Endothelial cell of umbilical vein (primary cell): ENCODE results near the gene FES. TPM values are rescaled to one million over a fixed set of nuclear protein-coding genes. Genes with fewer than 3 reads are reported as not detected.

Experiments
- BruUV-seq: library from RNA; stranded (reverse); fragments of 400-500 nt; replicated peaks from 2 replicates; lab custom pipeline; 2021; lab: Mats Ljungman, UMichigan
- CTCF ChIA-PET: fragments of 300-600, 350-600 bp; sonication (Branson Sonifier 250); formaldehyde crosslinking; loops from one replicate; lab custom pipeline; 2021; ENCODE audit warnings: antibody characterized with exemption, inconsistent platforms; lab: Charles Lee
- POLR2A ChIA-PET: fragments of 300-600, 350-600 bp; sonication (Branson Sonifier 250); formaldehyde crosslinking; loops from one replicate; lab custom pipeline; 2021; ENCODE audit warnings: antibody characterized with exemption, inconsistent platforms; lab: Charles Lee
- DNase-seq: peaks from one replicate; pipeline ENCODE4 v3.0.0-alpha.2; 2011; ENCODE audit warnings: low read depth, low spot score
- FAIRE-seq: peaks from 2 replicates; lab custom pipeline; 2011; peaks lifted over from hg19 to GRCh38; lab: Jason Lieb, UNC
- H2AFZ ChIP-seq: 2 replicates; pipeline ENCODE4 v1.6.0; 2012; ENCODE audit warnings: low read depth, low read length, control low read depth, inconsistent platforms
- H3K27ac ChIP-seq: 2 replicates; pipeline ENCODE4 v1.5.1; 2011; ENCODE audit warnings: low read depth, mild to moderate bottlenecking, control low read depth, low read length, moderate library complexity; ENCODE audit not compliant: insufficient read depth
- H3K27me3 ChIP-seq, 2 experiments: 2 replicates each; pipeline versions ENCODE4 v1.6.0 to v1.6.1; 2011; ENCODE audit warnings: low read length in 2 of 2, mixed read lengths in 1 of 2; ENCODE audit not compliant: control insufficient read depth in 2 of 2, insufficient read depth in 2 of 2
- H3K36me3 ChIP-seq, 2 experiments: 2 replicates in 1 of 2; 3 replicates in 1 of 2; pipeline ENCODE4 v1.5.1; 2011; ENCODE audit warnings: low read length in 2 of 2, mild to moderate bottlenecking in 1 of 2, moderate library complexity in 1 of 2; ENCODE audit not compliant: control insufficient read depth in 2 of 2, insufficient read depth in 2 of 2; ENCODE audit errors: extremely low read depth in 1 of 2
- H3K4me1 ChIP-seq: 3 replicates; pipeline ENCODE4 v1.5.1; 2011; ENCODE audit warnings: mild to moderate bottlenecking, low read length; ENCODE audit not compliant: control insufficient read depth, insufficient read depth; ENCODE audit errors: extremely low read depth
- H3K4me2 ChIP-seq: 2 replicates; pipeline ENCODE4 v1.6.1; 2011; ENCODE audit warnings: low read length, control low read depth, mixed read lengths; ENCODE audit not compliant: insufficient read depth
- H3K4me3 ChIP-seq, 3 experiments: fragments of 200-600 bp in 1 of 3; sonication (generic), shearing (Covaris generic) in 1 of 3; replicated peaks in 1 of 3; 2 replicates each; pipeline ENCODE4 v1.5.1; 2011 to 2016; ENCODE audit warnings: control low read depth in 3 of 3, low read length in 3 of 3, mild to moderate bottlenecking in 2 of 3, inconsistent platforms in 1 of 3, low read depth in 1 of 3, moderate library complexity in 1 of 3; ENCODE audit not compliant: insufficient read depth in 1 of 3
- H3K79me2 ChIP-seq: 2 replicates; pipeline ENCODE4 v1.6.0; 2012; ENCODE audit warnings: low read length, inconsistent platforms; ENCODE audit not compliant: control insufficient read depth, insufficient read depth
- H3K9ac ChIP-seq: replicated peaks from 2 replicates; pipeline ENCODE3; 2011; ENCODE audit warnings: low read length, control low read depth; ENCODE audit not compliant: insufficient read depth; ENCODE audit errors: extremely low read depth
- H3K9me1 ChIP-seq: replicated peaks from 3 replicates; pipeline ENCODE4 v1.6.0; 2011; ENCODE audit warnings: mild to moderate bottlenecking, low read length; ENCODE audit not compliant: control insufficient read depth, insufficient read depth; ENCODE audit errors: extremely low read depth
- H3K9me3 ChIP-seq: replicated peaks from 2 replicates; pipeline ENCODE4 v1.5.1; 2012; ENCODE audit warnings: low read length, inconsistent platforms; ENCODE audit not compliant: control insufficient read depth, insufficient read depth
- H4K20me1 ChIP-seq: replicated peaks from 2 replicates; pipeline ENCODE3; 2011; ENCODE audit warnings: mild to moderate bottlenecking, low read length; ENCODE audit not compliant: control insufficient read depth, insufficient read depth; ENCODE audit errors: extremely low read depth
- CTCF ChIP-seq, 2 donors: IDR thresholded peaks; 1 replicate in 1 of 2; 2 replicates in 1 of 2; pipeline ENCODE4 v1.5.1; 2011; ENCODE audit warnings: low read length in 2 of 2, mild to moderate bottlenecking in 2 of 2, moderate library complexity in 2 of 2, control low read depth in 1 of 2, inconsistent platforms in 1 of 2, low read depth in 1 of 2; ENCODE audit not compliant: insufficient read depth in 1 of 2; ENCODE audit errors: extremely low read depth in 1 of 2
- EZH2 ChIP-seq: IDR thresholded peaks from 2 replicates; pipeline ENCODE4 v1.6.1; 2012; ENCODE audit warnings: borderline replicate concordance, low read depth, mild to moderate bottlenecking, moderate library complexity, low read length, inconsistent platforms; ENCODE audit not compliant: severe bottlenecking
- FOS ChIP-seq: IDR thresholded peaks from 2 replicates; pipeline ENCODE4 v1.6.1; 2011; ENCODE audit warnings: mild to moderate bottlenecking, low read length, moderate library complexity, borderline replicate concordance; ENCODE audit not compliant: insufficient read depth
- GATA2 ChIP-seq: IDR thresholded peaks from 2 replicates; pipeline ENCODE4 v1.7.0; 2011; ENCODE audit warnings: low read depth, mild to moderate bottlenecking, moderate library complexity, mixed read lengths, low read length; ENCODE audit not compliant: insufficient read length, insufficient read depth
- JUN ChIP-seq: IDR thresholded peaks from 2 replicates; pipeline ENCODE4 v1.6.1; 2011; ENCODE audit warnings: borderline replicate concordance, low read depth; ENCODE audit not compliant: insufficient read length, insufficient read depth
- MAX ChIP-seq: IDR thresholded peaks from 2 replicates; pipeline ENCODE4 v1.6.1; 2011; ENCODE audit not compliant: insufficient read depth, insufficient read length
- MYC ChIP-seq: IDR thresholded peaks from one replicate; pipeline ENCODE4 v1.6.1; 2011; ENCODE audit warnings: mild to moderate bottlenecking, low read depth, low read length
- POLR2A ChIP-seq: IDR thresholded peaks from 2 replicates; pipeline ENCODE4 v1.6.1; 2012; ENCODE audit warnings: low read depth, mild to moderate bottlenecking, control low read depth, low read length
- POLR2AphosphoS5 ChIP-seq: IDR thresholded peaks from 2 replicates; pipeline ENCODE4 v1.6.1; 2012; ENCODE audit warnings: low read depth, mild to moderate bottlenecking, control low read depth, low read length, moderate library complexity; ENCODE audit not compliant: insufficient read depth
- dilution Hi-C: fragments of 300-500 bp; cut with MboI; formaldehyde crosslinking; loops from one replicate; pipeline ENCODE4 v1.15.0; 2019; ENCODE audit warnings: low sequenced_read_pairs; ENCODE audit not compliant: extremely low pct_ligation_motif_present
- intact Hi-C: fragments of 100-400 bp; cut with micrococcal nuclease; formaldehyde crosslinking; loops from one replicate; pipeline ENCODE4 v1.10.0; 2022
- polyA plus RNA-seq, 4 experiments: library from polyadenylated mRNA; depleted of rRNA in 3 of 4; stranded (reverse) in 3 of 4; unstranded in 1 of 4; fragments of >200 nt; gene quantifications; 2 replicates each; pipeline versions ENCODE4 v1.2.1 to v1.2.3, GENCODE V29; 2011 to 2012; ENCODE audit warnings: missing spikeins in 1 of 4
- total RNA-seq: library from RNA; stranded (reverse); gene quantifications from 2 replicates; pipeline ENCODE4 v1.2.3, GENCODE V29; 2021

Gene FES
- total and polyA plus RNA-seq, 2 donors (not counting 3 experiments of a cell fraction or from before 2014, with no cell fraction given) = 41.5 to 58.1 TPM

GRCh38 chr15:90834626-90835025, 49.7 kb upstream of the FES start:
- ChIA-PET POLR2A (no interaction called here), CTCF (interaction anchor here (1.0 kb wide), 1 partner anchor 16 kb away, joined by 3 read pairs; no protein-coding TSS in a partner anchor)
- DNase-seq (no peak), FAIRE-seq (no peak)
- Histone ChIP-seq H3K4me2 (no peak overlapping the region), H2AFZ (no peak overlapping the region), H3K9ac (no peak overlapping the region), H3K4me3 (no peak overlapping the region), H3K27me3 (no peaks in the 10 kb centered on the region), H3K9me3 (no peaks in the 10 kb centered on the region), H3K27ac (no peak overlapping the region), H3K9me1 (no peaks in the 10 kb centered on the region), H3K79me2 (no peaks in the 10 kb centered on the region), H4K20me1 (no peaks in the 10 kb centered on the region), H3K36me3 (no peaks in the 10 kb centered on the region), H3K4me1 (peaks cover 3% of the 10 kb centered on the region)
- dilution Hi-C loops (no loop called here), intact Hi-C loops (no loop called here)
- BruUV-seq = no TSS peak
- no peak for TF ChIP-seq GATA2
- no peak for TF ChIP-seq EZH2
- no peak for TF ChIP-seq FOS
- TF ChIP-seq POLR2AphosphoS5 = no peak
- TF ChIP-seq JUN = no peak
- no peak for TF ChIP-seq CTCF (IDR thresholded peaks at IDR 0.05; ENCODE audit: extremely low read depth in 1 of 2, insufficient read depth in 1 of 2, low read depth in 1 of 2, low read length in 2 of 2)
- no peak for TF ChIP-seq MAX
- TF ChIP-seq MYC = no peak
- no peak for TF ChIP-seq POLR2A
